Esophagus (tissue), 2 donors: ENCODE results near the gene MAFF. TPM values are rescaled to one million over a fixed set of nuclear protein-coding genes. Genes with fewer than 3 reads are reported as not detected.

Experiments
- H3K27ac ChIP-seq, 2 donors: one replicate each; pipeline ENCODE4 v1.5.1; 2013; ENCODE audit warnings: low read depth in 2 of 2, mild to moderate bottlenecking in 2 of 2, inconsistent platforms in 1 of 2, low read length in 1 of 2, moderate library complexity in 1 of 2
- H3K27me3 ChIP-seq, 2 donors: one replicate each; pipeline ENCODE4 v1.6.1; 2013; ENCODE audit warnings: low read length in 2 of 2, control low read depth in 1 of 2, mild to moderate bottlenecking in 1 of 2; ENCODE audit not compliant: insufficient read depth in 2 of 2, control insufficient read depth in 1 of 2
- H3K36me3 ChIP-seq, 2 donors: one replicate each; pipeline ENCODE4 v1.6.1; 2013; ENCODE audit warnings: low read length in 1 of 2; ENCODE audit not compliant: control insufficient read depth in 2 of 2, insufficient read depth in 2 of 2
- H3K4me1 ChIP-seq, 2 donors: one replicate each; pipeline ENCODE4 v1.6.1; 2013; ENCODE audit warnings: low read length in 1 of 2; ENCODE audit not compliant: control insufficient read depth in 2 of 2, insufficient read depth in 2 of 2
- H3K4me3 ChIP-seq, 2 donors: one replicate each; pipeline ENCODE4 v1.5.1; 2013; ENCODE audit warnings: low read length in 2 of 2, mild to moderate bottlenecking in 2 of 2, low read depth in 1 of 2, moderate library complexity in 1 of 2
- H3K9me3 ChIP-seq, 2 donors: one replicate each; pipeline ENCODE4 v1.6.1; 2013; ENCODE audit warnings: mild to moderate bottlenecking in 2 of 2, low read depth in 1 of 2, low read length in 1 of 2, moderate library complexity in 1 of 2; ENCODE audit not compliant: control insufficient read depth in 2 of 2, insufficient read depth in 1 of 2
- WGBS, 2 donors: extraction: QIAGEN DNeasy Blood & Tissue Kit; methylation state at CpG; one replicate each; pipeline ENCODE4 v1.1.7; 2013; 5-methylcytosine and 5-hydroxymethylcytosine counted together
- polyA plus RNA-seq, 2 donors: library from polyadenylated mRNA; stranded (reverse); fragments of 200-250 nt; gene quantifications; one replicate each; pipeline ENCODE4 v1.2.3, GENCODE V29; 2013
- donor health status: healthy with polysubstance abuse.
- donor health status: Bipolar disorder and iron deficiency.

Gene MAFF
- polyA plus RNA-seq, 2 donors, result 34.7 to 99.6 TPM

- Histone ChIP-seq H3K4me1 (peaks cover 3 to 32% of the 10 kb centered on the region in 2 donors), H3K27me3 (no peaks in the 10 kb centered on the region), H3K9me3 (no peaks in the 10 kb centered on the region), H3K36me3 (peaks cover 0 to 17% of the 10 kb centered on the region in 2 donors), H3K4me3 (no peak overlapping the region), H3K27ac (peak overlapping the region in 1 of 2 donors; percentile 69)
- 86% methylated on average over 21 to 22 of the region's 22 CpGs for WGBS, 2 donors
These were observed 19.0 kb downstream of the MAFF start for GRCh38 chr22:38220653-38221386.

- WGBS, 2 donors, result 93 to 96% methylated on average over 22 of the region's 22 CpGs
- no peaks in the 10 kb centered on the region for H3K9me3 ChIP-seq
- no peak overlapping the region for H3K4me3 ChIP-seq
- H3K27me3 ChIP-seq, result no peaks in the 10 kb centered on the region
- peaks cover 3 to 32% of the 10 kb centered on the region in 2 donors for H3K4me1 ChIP-seq
- no peak overlapping the region for H3K27ac ChIP-seq
- H3K36me3 ChIP-seq, result peaks cover 0 to 18% of the 10 kb centered on the region in 2 donors
These were observed 19.6 kb downstream of the MAFF start for GRCh38 chr22:38221407-38221806.

- H3K27ac ChIP-seq, result peak overlapping the region in 1 of 2 donors; percentile 71
- H3K36me3 ChIP-seq, result peaks cover 0 to 26% of the 10 kb centered on the region in 2 donors
- no peaks in the 10 kb centered on the region for H3K27me3 ChIP-seq
- 80 to 87% methylated on average over 25 of the region's 25 CpGs for WGBS, 2 donors
- no peak overlapping the region for H3K4me3 ChIP-seq
- H3K4me1 ChIP-seq, result peaks cover 3 to 32% of the 10 kb centered on the region in 2 donors
- H3K9me3 ChIP-seq, result no peaks in the 10 kb centered on the region
These were observed 20.4 kb downstream of the MAFF start for GRCh38 chr22:38221908-38222796.

GRCh38 chr22:38222797-38223119, 21.0 kb downstream of the MAFF start:
- Histone ChIP-seq H3K36me3 (peaks cover 0 to 30% of the 10 kb centered on the region in 2 donors), H3K9me3 (no peaks in the 10 kb centered on the region), H3K27me3 (no peaks in the 10 kb centered on the region), H3K4me1 (peaks cover 3 to 32% of the 10 kb centered on the region in 2 donors), H3K27ac (peak overlapping the region in 1 of 2 donors; percentile 71), H3K4me3 (no peak overlapping the region)
- 41 to 58% methylated on average over 8 of the region's 8 CpGs for WGBS, 2 donors

GRCh38 chr22:38223289-38223960, 21.6 kb downstream of the MAFF start:
- H3K36me3 ChIP-seq, result peaks cover 0 to 34% of the 10 kb centered on the region in 2 donors

GRCh38 chr22:38226853-38227649, 25.3 kb downstream of the MAFF start:
- Histone ChIP-seq H3K36me3 (peaks cover 0 to 32% of the 10 kb centered on the region in 2 donors), H3K4me1 (peaks cover 3 to 24% of the 10 kb centered on the region in 2 donors), H3K27me3 (no peaks in the 10 kb centered on the region), H3K9me3 (no peaks in the 10 kb centered on the region), H3K4me3 (no peak overlapping the region), H3K27ac (no peak overlapping the region)
- WGBS, 2 donors, result 90 to 92% methylated on average over 21 to 25 of the region's 25 CpGs

More at GRCh38 chr22:38223289-38223960, 21.6 kb downstream of the MAFF start:
- Histone ChIP-seq H3K4me3 (no peak overlapping the region), H3K4me1 (peaks cover 3 to 38% of the 10 kb centered on the region in 2 donors), H3K27ac (peak overlapping the region; percentile 5 to 71), H3K27me3 (no peaks in the 10 kb centered on the region), H3K9me3 (no peaks in the 10 kb centered on the region)
- WGBS, 2 donors, result 63 to 71% methylated on average over 12 of the region's 12 CpGs

GRCh38 chr22:38228326-38228872, 26.6 kb downstream of the MAFF start:
- peak overlapping the region; percentile 94 to 98 for H3K27ac ChIP-seq
- no peaks in the 10 kb centered on the region for H3K9me3 ChIP-seq
- WGBS, 2 donors, result 42 to 51% methylated on average over 3 of the region's 3 CpGs
- no peaks in the 10 kb centered on the region for H3K27me3 ChIP-seq
- H3K36me3 ChIP-seq, result peaks cover 0 to 35% of the 10 kb centered on the region in 2 donors
- peaks cover 3 to 20% of the 10 kb centered on the region in 2 donors for H3K4me1 ChIP-seq
- no peak overlapping the region for H3K4me3 ChIP-seq

- peaks cover 3 to 18% of the 10 kb centered on the region in 2 donors for H3K4me1 ChIP-seq
- no peaks in the 10 kb centered on the region for H3K27me3 ChIP-seq
- peak overlapping the region; percentile 94 to 98 for H3K27ac ChIP-seq
- 47 to 59% methylated on average over 13 to 14 of the region's 14 CpGs for WGBS, 2 donors
- no peak overlapping the region for H3K4me3 ChIP-seq
- H3K9me3 ChIP-seq, result no peaks in the 10 kb centered on the region
- H3K36me3 ChIP-seq, result peaks cover 0 to 36% of the 10 kb centered on the region in 2 donors
These were observed 27.3 kb downstream of the MAFF start for GRCh38 chr22:38228873-38229740.
